Hepatocyte (in vitro differentiated cells): ENCODE data around the gene NF2.

ENCODE experiments used
- EZH2 ChIP-seq: fragments of 200-600 bp; sonication (generic); IDR thresholded peaks from 2 replicates; pipeline ENCODE4 v1.6.1; 2016; ENCODE audit warnings: antibody characterized with exemption, mild to moderate bottlenecking, borderline replicate concordance
- TF ChIP-seq, protein P1 (sequence below): fragments of 200-600 bp; sonication (generic); IDR thresholded peaks from 2 replicates; pipeline ENCODE4 v1.5.1; 2016; ENCODE audit warnings: antibody characterized with exemption, mild to moderate bottlenecking; ENCODE audit not compliant: poor library complexity

DNA sequence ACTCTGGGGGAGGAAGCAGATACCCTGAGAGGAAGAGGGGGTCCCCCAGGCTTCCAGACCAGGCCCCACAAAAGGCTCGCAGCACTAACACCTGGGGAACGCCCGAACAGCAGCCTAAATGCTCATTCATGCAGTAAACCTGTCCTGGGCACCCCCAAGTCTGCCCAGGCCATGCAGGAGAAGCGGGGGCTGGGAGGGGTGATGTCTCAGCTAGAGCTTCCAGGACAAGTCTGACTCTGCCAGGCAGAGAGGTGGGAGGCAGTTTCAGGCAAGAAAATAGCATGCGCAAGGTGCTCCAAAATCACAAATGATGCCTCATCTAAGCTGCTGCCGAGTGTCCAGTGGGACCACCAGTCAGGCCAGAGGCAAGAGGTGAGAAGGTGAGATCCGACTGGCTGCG is 131.0 kb downstream of the NF2 start:
- TF ChIP-seq, protein P1, sequence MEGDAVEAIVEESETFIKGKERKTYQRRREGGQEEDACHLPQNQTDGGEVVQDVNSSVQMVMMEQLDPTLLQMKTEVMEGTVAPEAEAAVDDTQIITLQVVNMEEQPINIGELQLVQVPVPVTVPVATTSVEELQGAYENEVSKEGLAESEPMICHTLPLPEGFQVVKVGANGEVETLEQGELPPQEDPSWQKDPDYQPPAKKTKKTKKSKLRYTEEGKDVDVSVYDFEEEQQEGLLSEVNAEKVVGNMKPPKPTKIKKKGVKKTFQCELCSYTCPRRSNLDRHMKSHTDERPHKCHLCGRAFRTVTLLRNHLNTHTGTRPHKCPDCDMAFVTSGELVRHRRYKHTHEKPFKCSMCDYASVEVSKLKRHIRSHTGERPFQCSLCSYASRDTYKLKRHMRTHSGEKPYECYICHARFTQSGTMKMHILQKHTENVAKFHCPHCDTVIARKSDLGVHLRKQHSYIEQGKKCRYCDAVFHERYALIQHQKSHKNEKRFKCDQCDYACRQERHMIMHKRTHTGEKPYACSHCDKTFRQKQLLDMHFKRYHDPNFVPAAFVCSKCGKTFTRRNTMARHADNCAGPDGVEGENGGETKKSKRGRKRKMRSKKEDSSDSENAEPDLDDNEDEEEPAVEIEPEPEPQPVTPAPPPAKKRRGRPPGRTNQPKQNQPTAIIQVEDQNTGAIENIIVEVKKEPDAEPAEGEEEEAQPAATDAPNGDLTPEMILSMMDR = no peak
- no peak for TF ChIP-seq EZH2
